ENCODE results near the gene ARPC5. TPM values are rescaled to one million over a fixed set of nuclear protein-coding genes. Genes with fewer than 3 reads are reported as not detected.

The ARPC5 gene
- total RNA-seq, 4 donors from 2014 or later = 33.0 to 73.5 (median 68.2) TPM

- WGBS, 2 donors = 68 to 72% methylated on average over 2 of the region's 2 CpGs
- TF ChIP-seq POLR2A (IDR thresholded peaks at IDR 0.05) (no peak), CTCF (IDR thresholded peaks at IDR 0.05) (no peak)
- no peak for DNase-seq (ENCODE audit: low spot score in 2 of 2)
- H3K4me3 ChIP-seq (ENCODE audit: low read depth, poor library complexity, severe bottlenecking) = no peak overlapping the region
- intact Hi-C loops (cut with DNase I; ENCODE audit: low total_unique reads) = no loop called here
Observed at GRCh38 chr1:183607322-183607980, 28.1 kb downstream of the ARPC5 start.

- TF ChIP-seq POLR2A (IDR thresholded peaks at IDR 0.05) (no peak), CTCF (IDR thresholded peaks at IDR 0.05) (no peak)
- intact Hi-C loops (cut with DNase I; ENCODE audit: low total_unique reads) = no loop called here
- no peak for DNase-seq (ENCODE audit: low spot score in 2 of 2)
- no peak overlapping the region for H3K4me3 ChIP-seq (ENCODE audit: low read depth, poor library complexity, severe bottlenecking)
- 77 to 100% methylated on average over 2 of the region's 2 CpGs for WGBS, 2 donors
Observed at GRCh38 chr1:183605904-183606303, 29.7 kb downstream of the ARPC5 start.

- H3K4me3 ChIP-seq (ENCODE audit: low read depth, poor library complexity, severe bottlenecking) = no peak overlapping the region
- TF ChIP-seq POLR2A (IDR thresholded peaks at IDR 0.05) (no peak), CTCF (IDR thresholded peaks at IDR 0.05) (no peak)
- intact Hi-C loops (cut with DNase I; ENCODE audit: low total_unique reads) = no loop called here
- 79 to 92% methylated on average over 8 of the region's 8 CpGs for WGBS, 2 donors
- DNase-seq (ENCODE audit: low spot score in 2 of 2) = no peak
Observed at GRCh38 chr1:183604815-183605214, 30.8 kb downstream of the ARPC5 start.

- no peak for TF ChIP-seq POLR2A (IDR thresholded peaks at IDR 0.05)
- TF ChIP-seq CTCF (IDR thresholded peaks at IDR 0.05) = no peak
- no peak for DNase-seq (ENCODE audit: low spot score in 2 of 2)
- WGBS, 2 donors = 66 to 71% methylated on average over 10 of the region's 10 CpGs
- intact Hi-C loops (cut with DNase I; ENCODE audit: low total_unique reads) = no loop called here
- H3K4me3 ChIP-seq (ENCODE audit: low read depth, poor library complexity, severe bottlenecking) = no peak overlapping the region
Observed at GRCh38 chr1:183604038-183604808, 31.4 kb downstream of the ARPC5 start.

GRCh38 chr1:183602510-183602909, 33.1 kb downstream of the ARPC5 start:
- no peak for DNase-seq (ENCODE audit: low spot score in 2 of 2)
- intact Hi-C loops (cut with DNase I; ENCODE audit: low total_unique reads) = no loop called here
- WGBS, 2 donors = 94 to 100% methylated on average over 1 of the region's 1 CpG
- TF ChIP-seq CTCF (IDR thresholded peaks at IDR 0.05) (no peak), POLR2A (IDR thresholded peaks at IDR 0.05) (no peak)
- no peak overlapping the region for H3K4me3 ChIP-seq (ENCODE audit: low read depth, poor library complexity, severe bottlenecking)
